Erythroblast (primary cell): ENCODE measurements around the gene TARDBP.

Source experiments
- GATA1 ChIP-seq: IDR thresholded peaks from 2 replicates; pipeline ENCODE4 v1.6.1; 2011; ENCODE audit warnings: low read depth, mild to moderate bottlenecking, control low read depth, low read length, moderate library complexity
- POLR2A ChIP-seq: IDR thresholded peaks from 2 replicates; pipeline ENCODE4 v1.6.1; 2011; ENCODE audit warnings: mild to moderate bottlenecking, low read length

DNA sequence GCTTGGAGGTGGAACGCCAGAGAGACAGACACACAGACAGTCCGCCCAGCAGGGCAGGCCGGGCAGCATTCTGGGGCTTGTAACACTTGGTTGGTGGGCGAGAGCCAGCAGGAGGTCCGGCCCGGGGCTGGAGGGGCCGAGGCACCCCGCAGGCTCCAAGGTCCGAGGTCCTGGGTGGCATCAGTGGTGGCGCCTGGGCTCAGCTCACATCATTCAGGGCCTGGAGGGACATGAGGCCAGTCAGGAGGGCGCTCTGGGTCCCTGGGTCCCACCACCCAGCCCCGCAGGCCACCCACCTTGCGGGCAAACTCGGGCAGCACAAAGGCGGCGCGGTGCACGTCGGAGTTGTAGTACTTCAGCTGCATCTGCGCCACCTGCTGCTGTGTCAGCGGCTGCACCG lies 42.2 kb downstream of the TARDBP start:
- no peak for TF ChIP-seq POLR2A
- no peak for TF ChIP-seq GATA1
